K562 (cell line): ENCODE measurements around the gene CHAF1A. TPM values are rescaled to one million over a fixed set of nuclear protein-coding genes. Genes with fewer than 3 reads are reported as not detected.

ENCODE experiments used
- ATF1 ChIP-seq, 2 experiments: fragments of 450-650 bp in 1 of 2; IDR thresholded peaks; 2 replicates each; pipeline ENCODE4 v1.6.1; 2016; ENCODE audit warnings: missing compliant biosample characterization in 1 of 2, missing genetic modification characterization in 1 of 2
- BRCA1 ChIP-seq, 2 experiments: fragments of 450-650 bp in 1 of 2; sonication (generic) in 1 of 2; formaldehyde crosslinking in 1 of 2; IDR thresholded peaks; 2 replicates each; pipeline versions ENCODE4 v1.5.0 to v1.6.1; 2017 to 2020; ENCODE audit warnings: mild to moderate bottlenecking in 1 of 2, missing genetic modification reagents in 1 of 2
- MAFK ChIP-seq: IDR thresholded peaks from 2 replicates; pipeline ENCODE4 v1.6.1; 2011; ENCODE audit warnings: low read length, improper control_type of control experiment
- NCOA1 ChIP-seq: fragments of 450-650 bp; IDR thresholded peaks from 2 replicates; pipeline ENCODE4 v1.6.1; 2016; ENCODE audit warnings: low read depth
- OTX1 ChIP-seq: fragments of 450-650 bp; formaldehyde crosslinking; IDR thresholded peaks from 2 replicates; pipeline ENCODE4 v1.4.0; 2022; ENCODE audit warnings: mild to moderate bottlenecking
- POLR2G ChIP-seq: fragments of 200-400 bp; formaldehyde crosslinking; IDR thresholded peaks from 2 replicates; pipeline ENCODE4 v1.6.1; 2017; ENCODE audit warnings: low read depth, mild to moderate bottlenecking, antibody characterized with exemption, low read length, moderate library complexity
- RAD51 ChIP-seq: fragments of 450-650 bp; IDR thresholded peaks from 2 replicates; pipeline ENCODE4 v1.7.1; 2016; ENCODE audit warnings: low read depth, mild to moderate bottlenecking, borderline replicate concordance
- RBFOX2 ChIP-seq: fragments of 200-400 bp; formaldehyde crosslinking; IDR thresholded peaks from 2 replicates; pipeline ENCODE4 v1.6.1; 2017; ENCODE audit warnings: low read depth, mild to moderate bottlenecking, low read length, moderate library complexity
- SMARCA5 ChIP-seq: fragments of 450-650 bp; IDR thresholded peaks from 2 replicates; pipeline ENCODE4 v1.6.1; 2016
- SP1 ChIP-seq: sonication (generic); formaldehyde crosslinking; IDR thresholded peaks from 2 replicates; pipeline ENCODE4 v1.8.1; 2022; ENCODE audit warnings: mild to moderate bottlenecking, missing genetic modification reagents
- SP2 ChIP-seq: IDR thresholded peaks from 2 replicates; pipeline ENCODE4 v1.6.1; 2011; ENCODE audit warnings: mild to moderate bottlenecking, low read depth, low read length, moderate library complexity; ENCODE audit not compliant: poor library complexity, severe bottlenecking; ENCODE audit errors: extremely low read depth
- TBL1XR1 ChIP-seq, 2 experiments: IDR thresholded peaks; 2 replicates each; pipeline ENCODE4 v1.6.1; 2012; ENCODE audit warnings: improper control_type of control experiment in 2 of 2, low read length in 2 of 2, mild to moderate bottlenecking in 1 of 2
- ZNF253 ChIP-seq: fragments of 250-450 bp; sonication (Bioruptor Pico); conservative IDR thresholded peaks from 2 replicates; pipeline ENCODE4 v1.6.1; 2021; ENCODE audit warnings: mild to moderate bottlenecking
- polyA plus RNA-seq, 8 experiments: library from polyadenylated mRNA; depleted of rRNA in 4 of 8; stranded (reverse) in 5 of 8; unstranded in 3 of 8; fragments of >200 nt; fragmentation: Nextera tagmentation in 2 of 8; fragmentation: Illumina TruSeq in 1 of 8; extraction: Ambion mirVana in 2 of 8; extraction: Trizol in 1 of 8; gene quantifications; 2 replicates each; pipeline versions ENCODE4 v1.2.1 to v1.2.3, GENCODE V29; 2011 to 2014; ENCODE audit warnings: inconsistent platforms in 1 of 8, missing spikeins in 1 of 8
- total RNA-seq, 7 experiments: library from RNA; depleted of rRNA in 6 of 7; stranded (reverse); fragments of >200 nt in 6 of 7; fragmentation: Illumina TruSeq in 2 of 7; extraction: Trizol in 2 of 7; gene quantifications; 2 replicates each; pipeline versions ENCODE4 v1.2.1 to v1.2.3, GENCODE V29; 2011 to 2021; ENCODE audit warnings: low replicate concordance in 1 of 7
- TF ChIP-seq, protein P1 (sequence below): fragments of 450-650 bp; IDR thresholded peaks from 2 replicates; pipeline ENCODE4 v1.6.1; 2017; ENCODE audit warnings: antibody characterized with exemption, mild to moderate bottlenecking
- TF ChIP-seq, protein P2 (sequence below): sonication (generic); formaldehyde crosslinking; IDR thresholded peaks from 2 replicates; pipeline ENCODE4 v1.9.0; 2022; ENCODE audit warnings: mild to moderate bottlenecking, missing genetic modification reagents
- TF ChIP-seq, protein P3 (sequence below): fragments of 450-650 bp; IDR thresholded peaks from 2 replicates; pipeline ENCODE4 v1.6.1; 2017; ENCODE audit warnings: mild to moderate bottlenecking, moderate library complexity
- TF ChIP-seq, protein P4 (sequence below): sonication (generic); formaldehyde crosslinking; IDR thresholded peaks from 2 replicates; pipeline ENCODE4 v1.8.1; 2023; ENCODE audit warnings: mild to moderate bottlenecking, missing genetic modification reagents, moderate library complexity
- TF ChIP-seq, protein P5 (sequence below): fragments of 450-650 bp; formaldehyde crosslinking; IDR thresholded peaks from 2 replicates; pipeline ENCODE4 v1.4.0; 2020; ENCODE audit warnings: mild to moderate bottlenecking, moderate library complexity

The CHAF1A gene
- total and polyA plus RNA-seq, 9 of the 15 experiments (the other 6 are each of a cell fraction or from before 2014, with no cell fraction given), result 1.6 to 86.9 (median 45.2) TPM

DNA sequence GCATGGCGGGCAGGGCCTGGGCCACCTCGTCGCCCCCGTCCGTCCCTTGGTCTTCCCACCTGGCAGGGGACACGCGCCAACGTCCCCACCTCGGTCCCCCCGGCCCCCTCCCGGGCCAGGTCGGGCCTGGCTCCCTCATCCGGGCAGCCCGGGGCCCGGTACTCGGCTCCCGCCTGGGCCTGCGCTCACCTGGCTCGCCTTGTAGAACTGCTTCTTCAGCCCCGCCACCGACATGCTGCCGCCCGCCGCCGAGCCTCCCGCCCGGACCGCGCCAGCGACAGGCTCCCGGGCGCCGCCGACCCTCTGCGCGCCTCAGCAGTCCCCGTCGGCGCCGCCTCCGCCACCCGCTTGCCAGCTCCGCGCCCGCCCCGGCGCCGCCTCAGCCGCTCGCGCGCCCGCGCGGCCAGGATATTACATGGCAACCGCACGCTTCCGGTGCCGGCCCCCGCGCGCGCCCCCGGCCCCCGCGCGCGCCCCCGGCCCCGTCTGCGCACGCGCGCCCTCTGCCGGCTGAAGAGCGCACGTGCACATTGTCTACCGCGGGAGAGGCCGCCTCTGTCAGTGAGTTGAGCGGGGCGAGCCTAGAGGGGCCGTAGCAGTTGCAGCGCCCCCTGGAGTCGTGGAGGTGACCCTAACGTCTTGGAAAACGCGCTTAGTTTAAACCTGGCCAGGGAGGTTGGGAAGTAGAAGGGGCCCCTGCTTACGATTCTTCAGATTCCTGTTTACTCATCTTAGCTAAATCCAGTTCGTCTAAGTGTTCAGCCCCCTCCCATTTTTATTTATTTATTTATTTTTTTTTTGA, 2.1 kb upstream of the CHAF1A start, which contains the start of gene SH3GL1 (continued):
- TF ChIP-seq, protein P1, sequence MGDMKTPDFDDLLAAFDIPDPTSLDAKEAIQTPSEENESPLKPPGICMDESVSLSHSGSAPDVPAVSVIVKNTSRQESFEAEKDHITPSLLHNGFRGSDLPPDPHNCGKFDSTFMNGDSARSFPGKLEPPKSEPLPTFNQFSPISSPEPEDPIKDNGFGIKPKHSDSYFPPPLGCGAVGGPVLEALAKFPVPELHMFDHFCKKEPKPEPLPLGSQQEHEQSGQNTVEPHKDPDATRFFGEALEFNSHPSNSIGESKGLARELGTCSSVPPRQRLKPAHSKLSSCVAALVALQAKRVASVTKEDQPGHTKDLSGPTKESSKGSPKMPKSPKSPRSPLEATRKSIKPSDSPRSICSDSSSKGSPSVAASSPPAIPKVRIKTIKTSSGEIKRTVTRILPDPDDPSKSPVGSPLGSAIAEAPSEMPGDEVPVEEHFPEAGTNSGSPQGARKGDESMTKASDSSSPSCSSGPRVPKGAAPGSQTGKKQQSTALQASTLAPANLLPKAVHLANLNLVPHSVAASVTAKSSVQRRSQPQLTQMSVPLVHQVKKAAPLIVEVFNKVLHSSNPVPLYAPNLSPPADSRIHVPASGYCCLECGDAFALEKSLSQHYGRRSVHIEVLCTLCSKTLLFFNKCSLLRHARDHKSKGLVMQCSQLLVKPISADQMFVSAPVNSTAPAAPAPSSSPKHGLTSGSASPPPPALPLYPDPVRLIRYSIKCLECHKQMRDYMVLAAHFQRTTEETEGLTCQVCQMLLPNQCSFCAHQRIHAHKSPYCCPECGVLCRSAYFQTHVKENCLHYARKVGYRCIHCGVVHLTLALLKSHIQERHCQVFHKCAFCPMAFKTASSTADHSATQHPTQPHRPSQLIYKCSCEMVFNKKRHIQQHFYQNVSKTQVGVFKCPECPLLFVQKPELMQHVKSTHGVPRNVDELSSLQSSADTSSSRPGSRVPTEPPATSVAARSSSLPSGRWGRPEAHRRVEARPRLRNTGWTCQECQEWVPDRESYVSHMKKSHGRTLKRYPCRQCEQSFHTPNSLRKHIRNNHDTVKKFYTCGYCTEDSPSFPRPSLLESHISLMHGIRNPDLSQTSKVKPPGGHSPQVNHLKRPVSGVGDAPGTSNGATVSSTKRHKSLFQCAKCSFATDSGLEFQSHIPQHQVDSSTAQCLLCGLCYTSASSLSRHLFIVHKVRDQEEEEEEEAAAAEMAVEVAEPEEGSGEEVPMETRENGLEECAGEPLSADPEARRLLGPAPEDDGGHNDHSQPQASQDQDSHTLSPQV, result peak; percentile 70
- TF ChIP-seq POLR2G, result peak; percentile 86
- TF ChIP-seq, protein P2, sequence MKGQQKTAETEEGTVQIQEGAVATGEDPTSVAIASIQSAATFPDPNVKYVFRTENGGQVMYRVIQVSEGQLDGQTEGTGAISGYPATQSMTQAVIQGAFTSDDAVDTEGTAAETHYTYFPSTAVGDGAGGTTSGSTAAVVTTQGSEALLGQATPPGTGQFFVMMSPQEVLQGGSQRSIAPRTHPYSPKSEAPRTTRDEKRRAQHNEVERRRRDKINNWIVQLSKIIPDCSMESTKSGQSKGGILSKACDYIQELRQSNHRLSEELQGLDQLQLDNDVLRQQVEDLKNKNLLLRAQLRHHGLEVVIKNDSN (CRISPR knock-in tag), result peak; percentile 64
- peak; percentile 98 for TF ChIP-seq SP2
- TF ChIP-seq, protein P3, sequence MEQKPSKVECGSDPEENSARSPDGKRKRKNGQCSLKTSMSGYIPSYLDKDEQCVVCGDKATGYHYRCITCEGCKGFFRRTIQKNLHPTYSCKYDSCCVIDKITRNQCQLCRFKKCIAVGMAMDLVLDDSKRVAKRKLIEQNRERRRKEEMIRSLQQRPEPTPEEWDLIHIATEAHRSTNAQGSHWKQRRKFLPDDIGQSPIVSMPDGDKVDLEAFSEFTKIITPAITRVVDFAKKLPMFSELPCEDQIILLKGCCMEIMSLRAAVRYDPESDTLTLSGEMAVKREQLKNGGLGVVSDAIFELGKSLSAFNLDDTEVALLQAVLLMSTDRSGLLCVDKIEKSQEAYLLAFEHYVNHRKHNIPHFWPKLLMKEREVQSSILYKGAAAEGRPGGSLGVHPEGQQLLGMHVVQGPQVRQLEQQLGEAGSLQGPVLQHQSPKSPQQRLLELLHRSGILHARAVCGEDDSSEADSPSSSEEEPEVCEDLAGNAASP, result no peak
- TF ChIP-seq MAFK, result no peak
- peak; percentile 80 for TF ChIP-seq RBFOX2
- TF ChIP-seq ATF1 (CRISPR knock-in tag; IDR thresholded peaks at IDR 0.05), result peak; percentile 19; the same call in 1 of the 2 replicates
- TF ChIP-seq ATF1 (tag; IDR thresholded peaks at IDR 0.05), result peak; percentile 29; the same call in 1 of the 2 replicates
- no peak for TF ChIP-seq NCOA1
- TF ChIP-seq, protein P4, sequence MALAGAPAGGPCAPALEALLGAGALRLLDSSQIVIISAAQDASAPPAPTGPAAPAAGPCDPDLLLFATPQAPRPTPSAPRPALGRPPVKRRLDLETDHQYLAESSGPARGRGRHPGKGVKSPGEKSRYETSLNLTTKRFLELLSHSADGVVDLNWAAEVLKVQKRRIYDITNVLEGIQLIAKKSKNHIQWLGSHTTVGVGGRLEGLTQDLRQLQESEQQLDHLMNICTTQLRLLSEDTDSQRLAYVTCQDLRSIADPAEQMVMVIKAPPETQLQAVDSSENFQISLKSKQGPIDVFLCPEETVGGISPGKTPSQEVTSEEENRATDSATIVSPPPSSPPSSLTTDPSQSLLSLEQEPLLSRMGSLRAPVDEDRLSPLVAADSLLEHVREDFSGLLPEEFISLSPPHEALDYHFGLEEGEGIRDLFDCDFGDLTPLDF, result no peak
- peak in 1 of 2 experiments; percentile 72; a peak in 1 of 4 replicates for TF ChIP-seq TBL1XR1 (IDR thresholded peaks at IDR 0.05; ENCODE audit: low read length in 2 of 2)
- TF ChIP-seq SP1 (CRISPR knock-in tag), result peak; percentile 85
- no peak for TF ChIP-seq BRCA1 (IDR thresholded peaks at IDR 0.05)
- TF ChIP-seq BRCA1 (CRISPR knock-in tag; IDR thresholded peaks at IDR 0.05), result no peak
- no peak for TF ChIP-seq SMARCA5
- no peak; the same call in 1 of the 2 replicates for TF ChIP-seq RAD51
- TF ChIP-seq, protein P5, sequence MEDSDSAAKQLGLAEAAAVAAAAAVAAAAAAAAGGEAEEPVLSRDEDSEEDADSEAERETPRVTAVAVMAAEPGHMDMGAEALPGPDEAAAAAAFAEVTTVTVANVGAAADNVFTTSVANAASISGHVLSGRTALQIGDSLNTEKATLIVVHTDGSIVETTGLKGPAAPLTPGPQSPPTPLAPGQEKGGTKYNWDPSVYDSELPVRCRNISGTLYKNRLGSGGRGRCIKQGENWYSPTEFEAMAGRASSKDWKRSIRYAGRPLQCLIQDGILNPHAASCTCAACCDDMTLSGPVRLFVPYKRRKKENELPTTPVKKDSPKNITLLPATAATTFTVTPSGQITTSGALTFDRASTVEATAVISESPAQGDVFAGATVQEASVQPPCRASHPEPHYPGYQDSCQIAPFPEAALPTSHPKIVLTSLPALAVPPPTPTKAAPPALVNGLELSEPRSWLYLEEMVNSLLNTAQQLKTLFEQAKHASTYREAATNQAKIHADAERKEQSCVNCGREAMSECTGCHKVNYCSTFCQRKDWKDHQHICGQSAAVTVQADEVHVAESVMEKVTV (CRISPR knock-in tag), result no peak
- TF ChIP-seq OTX1, result no peak
- no peak for TF ChIP-seq ZNF253
